H1 (cell line): Measurements from ENCODE around the gene GPR87. TPM values are rescaled to one million over a fixed set of nuclear protein-coding genes. Genes with fewer than 3 reads are reported as not detected.

Experiments
- CTCF ChIA-PET: fragments of 300-600 bp; sonication (Branson Sonifier 250); formaldehyde crosslinking; loops from one replicate; lab custom pipeline; 2021; ENCODE audit not compliant: partially characterized antibody; lab: Charles Lee
- POLR2A ChIA-PET: fragments of 300-600 bp; sonication (Branson Sonifier 250); formaldehyde crosslinking; loops from one replicate; lab custom pipeline; 2021; ENCODE audit warnings: inconsistent platforms; ENCODE audit not compliant: partially characterized antibody; lab: Charles Lee
- DNase-seq, 2 experiments: peaks; one replicate each; pipeline versions ENCODE4 v3.0.0 to v3.0.0-alpha.2; 2010 to 2022; ENCODE audit warnings: low spot score in 2 of 2, low read depth in 1 of 2, mixed read lengths in 1 of 2
- FAIRE-seq: peaks from 2 replicates; lab custom pipeline; 2011; peaks lifted over from hg19 to GRCh38; lab: Jason Lieb, UNC
- H2AFZ ChIP-seq: 2 replicates; pipeline ENCODE4 v1.8.1; 2012; ENCODE audit warnings: low read length, inconsistent platforms
- H2AK5ac ChIP-seq: 2 replicates; pipeline ENCODE4 v1.6.1; 2013; ENCODE audit warnings: low read depth, low read length
- H2BK120ac ChIP-seq: replicated peaks from 2 replicates; pipeline ENCODE3; 2013; ENCODE audit warnings: low read depth, low read length, inconsistent platforms
- H2BK12ac ChIP-seq: 2 replicates; pipeline ENCODE4 v1.6.1; 2013; ENCODE audit warnings: low read depth, low read length
- H2BK15ac ChIP-seq: 2 replicates; pipeline ENCODE4 v1.6.1; 2013; ENCODE audit warnings: low read length
- H2BK20ac ChIP-seq: 2 replicates; pipeline ENCODE4 v1.6.1; 2013; ENCODE audit warnings: low read length
- H2BK5ac ChIP-seq: 2 replicates; pipeline ENCODE4 v1.6.1; 2013; ENCODE audit warnings: low read depth, low read length
- H3K14ac ChIP-seq: 2 replicates; pipeline ENCODE4 v1.6.1; 2013; ENCODE audit warnings: inconsistent platforms; ENCODE audit not compliant: insufficient read length
- H3K18ac ChIP-seq: 2 replicates; pipeline ENCODE4 v1.6.1; 2013; ENCODE audit warnings: low read length; ENCODE audit errors: extremely low read depth
- H3K23ac ChIP-seq: 2 replicates; pipeline ENCODE4 v1.6.1; 2013; ENCODE audit warnings: inconsistent platforms; ENCODE audit not compliant: insufficient read length
- H3K23me2 ChIP-seq: 2 replicates; pipeline ENCODE4 v1.6.1; 2013; ENCODE audit warnings: low read depth, low read length
- H3K27ac ChIP-seq: 2 replicates; pipeline ENCODE4 v1.6.1; 2011; ENCODE audit warnings: low read depth, low read length, inconsistent platforms
- H3K27me3 ChIP-seq, 4 experiments: replicated peaks in 1 of 4; 1 replicate in 1 of 4; 2 replicates in 3 of 4; pipeline versions ENCODE4 v1.6.1 to v1.8.1; 2011 to 2013; ENCODE audit warnings: low read length in 3 of 4, mild to moderate bottlenecking in 3 of 4, inconsistent platforms in 2 of 4, mixed read lengths in 2 of 4, moderate library complexity in 1 of 4; ENCODE audit not compliant: control insufficient read depth in 3 of 4, insufficient read depth in 3 of 4; ENCODE audit errors: extremely low read depth in 1 of 4
- H3K36me3 ChIP-seq, 4 experiments: 2 replicates each; pipeline versions ENCODE4 v1.6.1 to v1.8.1; 2011 to 2013; ENCODE audit warnings: mild to moderate bottlenecking in 4 of 4, low read length in 3 of 4, moderate library complexity in 2 of 4, control low read depth in 1 of 4, inconsistent platforms in 1 of 4; ENCODE audit not compliant: insufficient read depth in 4 of 4, control insufficient read depth in 2 of 4
- H3K4ac ChIP-seq: replicated peaks from 2 replicates; pipeline ENCODE3; 2013; ENCODE audit warnings: low read length, low read depth, mixed read lengths, inconsistent platforms; ENCODE audit not compliant: insufficient read length
- H3K4me1 ChIP-seq, 4 experiments: replicated peaks in 1 of 4; 1 replicate in 1 of 4; 2 replicates in 3 of 4; pipeline versions ENCODE4 v1.6.1 to v1.8.1; 2011 to 2013; ENCODE audit warnings: low read length in 3 of 4, inconsistent platforms in 2 of 4, mixed read lengths in 1 of 4; ENCODE audit not compliant: insufficient read depth in 4 of 4, control insufficient read depth in 3 of 4
- H3K4me2 ChIP-seq, 2 experiments: 2 replicates each; pipeline versions ENCODE4 v1.6.1 to v1.8.1; 2011 to 2013; ENCODE audit warnings: low read depth in 2 of 2, low read length in 2 of 2, control low read depth in 1 of 2, inconsistent platforms in 1 of 2, mild to moderate bottlenecking in 1 of 2; ENCODE audit not compliant: insufficient read depth in 1 of 2
- H3K4me3 ChIP-seq, 4 experiments: fragments of 200-600, 300-600 bp in 1 of 4; sonication (generic), shearing (Covaris generic), sonication (Bioruptor Twin) in 1 of 4; 2 replicates each; pipeline versions ENCODE4 v1.5.1 to v1.8.1; 2011 to 2016; ENCODE audit warnings: low read length in 4 of 4, low read depth in 3 of 4, control low read depth in 2 of 4, inconsistent platforms in 2 of 4, mild to moderate bottlenecking in 2 of 4, mixed read lengths in 1 of 4, moderate library complexity in 1 of 4; ENCODE audit not compliant: insufficient read depth in 2 of 4; ENCODE audit errors: extremely low read depth in 1 of 4
- H3K56ac ChIP-seq: replicated peaks from 2 replicates; pipeline ENCODE3; 2013; ENCODE audit warnings: low read depth, mild to moderate bottlenecking, mixed read lengths, low read length, inconsistent platforms; ENCODE audit not compliant: insufficient read length
- H3K79me1 ChIP-seq: 2 replicates; pipeline ENCODE4 v1.6.1; 2013; ENCODE audit warnings: low read depth, low read length, control low read depth
- H3K79me2 ChIP-seq, 2 experiments: 2 replicates each; pipeline versions ENCODE4 v1.6.1 to v1.8.1; 2012 to 2013; ENCODE audit warnings: low read length in 2 of 2, mild to moderate bottlenecking in 2 of 2, inconsistent platforms in 1 of 2; ENCODE audit not compliant: insufficient read depth in 2 of 2, control insufficient read depth in 1 of 2
- H3K9ac ChIP-seq, 4 experiments: replicated peaks in 1 of 4; 1 replicate in 1 of 4; 2 replicates in 3 of 4; pipeline versions ENCODE4 v1.6.1 to v1.8.1; 2011 to 2013; ENCODE audit warnings: low read depth in 3 of 4, low read length in 3 of 4, control low read depth in 2 of 4, mild to moderate bottlenecking in 2 of 4, moderate library complexity in 2 of 4, inconsistent platforms in 1 of 4; ENCODE audit errors: extremely low read depth in 1 of 4
- H3K9me3 ChIP-seq, 2 experiments: 2 replicates each; pipeline versions ENCODE4 v1.6.1 to v1.8.1; 2012 to 2013; ENCODE audit warnings: mild to moderate bottlenecking in 2 of 2, moderate library complexity in 2 of 2, control low read depth in 1 of 2, inconsistent platforms in 1 of 2, low read depth in 1 of 2, low read length in 1 of 2, mixed read lengths in 1 of 2; ENCODE audit not compliant: insufficient read depth in 2 of 2
- H4K20me1 ChIP-seq, 2 experiments: replicated peaks in 1 of 2; 2 replicates each; pipeline versions ENCODE3 to v1.8.1; 2011 to 2013; ENCODE audit warnings: inconsistent platforms in 2 of 2, low read length in 2 of 2, mild to moderate bottlenecking in 1 of 2; ENCODE audit not compliant: insufficient read depth in 2 of 2, control insufficient read depth in 1 of 2
- H4K5ac ChIP-seq: 2 replicates; pipeline ENCODE4 v1.6.1; 2013; ENCODE audit warnings: low read length, low read depth, mixed read lengths, inconsistent platforms; ENCODE audit not compliant: insufficient read length
- H4K8ac ChIP-seq: 2 replicates; pipeline ENCODE4 v1.8.0; 2013; ENCODE audit warnings: mild to moderate bottlenecking, moderate library complexity, low read length, inconsistent platforms; ENCODE audit not compliant: insufficient read depth; ENCODE audit errors: extremely low read depth
- H4K91ac ChIP-seq: replicated peaks from 2 replicates; pipeline ENCODE3; 2013; ENCODE audit warnings: low read length, mixed read lengths, inconsistent platforms; ENCODE audit not compliant: insufficient read length
- EGR1 ChIP-seq: IDR thresholded peaks from 2 replicates; pipeline ENCODE4 v1.6.1; 2011; ENCODE audit warnings: low read depth, low read length, borderline replicate concordance
- JUND ChIP-seq: IDR thresholded peaks from 2 replicates; pipeline ENCODE4 v1.6.1; 2011; ENCODE audit warnings: mild to moderate bottlenecking, improper control_type of control experiment, low read length
- WGBS, 2 experiments: shearing (Covaris generic) in 1 of 2; methylation state at CpG; one replicate each; pipeline versions ENCODE4 v1.1.6 to v1.1.7; 2013 to 2015; ENCODE audit warnings: low lambda C conversion rate in 2 of 2, mixed read lengths in 2 of 2, inconsistent platforms in 1 of 2, low coverage in 1 of 2, missing lambda C conversion rate in 1 of 2; ENCODE audit not compliant: insufficient replicate concordance in 2 of 2, insufficient coverage in 1 of 2, insufficient read length in 1 of 2; ENCODE audit errors: extremely low coverage in 1 of 2, missing lambda C conversion rate in 1 of 2; 5-methylcytosine and 5-hydroxymethylcytosine counted together
- long read RNA-seq, 2 experiments: library from RNA in 1 of 2; library from capped mRNA in 1 of 2; stranded (forward); transcript quantifications; one replicate each; pipeline ENCODE4 v2.0.0, GENCODE V29; 2021; ENCODE audit warnings: inconsistent platforms in 1 of 2
- polyA minus RNA-seq, 3 experiments: library from RNA; depleted of rRNA, polyadenylated mRNA; stranded (reverse); fragments of >200 nt; gene quantifications; 1 replicate in 2 of 3; 2 replicates in 1 of 3; pipeline ENCODE4 v1.2.3, GENCODE V29; 2011
- polyA plus RNA-seq, 7 experiments: library from polyadenylated mRNA; depleted of rRNA in 3 of 7; stranded (reverse) in 5 of 7; unstranded in 2 of 7; fragments of >200 nt in 5 of 7; fragments of 200-250 nt in 2 of 7; gene quantifications; 1 replicate in 5 of 7; 2 replicates in 1 of 7; 4 replicates in 1 of 7; pipeline versions ENCODE4 v1.2.1 to v1.2.3, GENCODE V29; 2011 to 2013; ENCODE audit warnings: missing spikeins in 2 of 7, mixed read lengths in 2 of 7
- total RNA-seq: library from RNA; stranded (reverse); fragmentation: NEBNext Ultra II Directional; extraction: Animal tissue kit (Norgen Biotek cat#: 25700); gene quantifications from 2 replicates; pipeline ENCODE4 v1.2.1, GENCODE V29; 2021

Gene GPR87
- not detected in 2 replicates for total RNA-seq
- polyA plus RNA-seq (2011; rRNA removed): 0.05 and 0.06 TPM in 2 replicates
- not detected for polyA plus RNA-seq (2011; cell fraction: cytosol; rRNA removed)
- not detected for polyA plus RNA-seq (2011; cell fraction: nucleus; rRNA removed)
- polyA plus RNA-seq (2012, experiment 1 of 2): 0.11 to 0.31 TPM (median 0.27 TPM) in 3 of 4 replicates, not detected in the other
- not detected for polyA plus RNA-seq (2012, experiment 2 of 2)
- 0.12 TPM for polyA plus RNA-seq (2013, experiment 1 of 2)
- polyA plus RNA-seq (2013, experiment 2 of 2): 0.22 TPM
- polyA minus RNA-seq (2011; rRNA and poly(A)+ RNA removed): not detected in 2 replicates
- not detected for polyA minus RNA-seq (2011; cell fraction: cytosol; rRNA and poly(A)+ RNA removed)
- polyA minus RNA-seq (2011; cell fraction: nucleus; rRNA and poly(A)+ RNA removed): 0.60 TPM
- long read RNA-seq, experiment 1: 0 reads
- long read RNA-seq, experiment 2: 0 reads

DNA sequence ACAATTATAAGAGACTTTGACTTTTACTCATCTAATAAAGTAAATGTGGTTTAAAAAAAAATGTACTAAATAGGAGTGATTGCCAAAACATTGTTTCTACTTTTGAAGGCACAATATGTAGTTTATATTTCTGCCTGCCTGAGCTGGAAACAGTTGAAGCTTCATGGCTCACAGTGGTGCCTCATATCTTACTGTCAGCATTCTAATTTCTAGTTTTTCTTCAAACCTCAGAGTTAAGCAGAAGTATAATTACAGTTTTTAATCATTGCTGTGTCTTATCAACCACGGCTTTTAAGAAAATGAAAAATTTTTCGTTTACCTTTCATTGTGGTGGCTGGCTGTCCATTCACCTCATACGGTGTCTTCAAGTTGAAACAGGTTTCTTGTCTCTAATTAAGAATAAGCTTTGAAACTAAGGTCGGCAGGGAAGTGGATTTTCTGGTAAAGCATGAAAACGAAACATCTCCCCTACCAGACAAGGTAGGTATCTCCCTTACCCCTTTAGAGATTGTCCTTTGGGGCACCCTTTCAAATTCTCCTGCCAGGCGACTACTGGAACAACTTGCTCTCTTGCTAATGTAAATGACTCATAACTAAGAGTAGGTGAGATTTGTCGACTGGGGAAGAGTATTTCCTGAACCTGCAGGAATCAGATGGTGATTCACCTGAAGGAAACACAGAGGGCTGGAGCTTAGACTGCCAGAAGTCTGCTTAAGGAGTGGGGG, at the start of gene GPR87:
Gene GPR87, minus strand, starts transcription at position 554 of the 725 bp plus-strand sequence. CDS start 16,720 bp downstream, outside the sequence.
- no peaks in the 10 kb centered on the region for H4K20me1 ChIP-seq
- H3K4me2 ChIP-seq: no peak within 1 kb of the TSS; a peak in 1 of 4 replicates
- ChIA-PET POLR2A (interaction anchor here (0.6 kb wide), 1 partner anchor 23 kb away, joined by 4 read pairs; no protein-coding TSS in a partner anchor), CTCF (interaction anchor here (0.6 to 1.3 kb wide), 8 partner anchors 9 to 83 kb away, joined by 3 to 6 read pairs (median 3); no protein-coding TSS in a partner anchor)
- no peak within 1 kb of the TSS for H3K9ac ChIP-seq
- H3K23ac ChIP-seq: no peak within 1 kb of the TSS
- H2AFZ ChIP-seq: no peak within 1 kb of the TSS
- H2BK20ac ChIP-seq: no peak within 1 kb of the TSS
- H3K4me3 ChIP-seq: no peak within 1 kb of the TSS
- no peak within 1 kb of the TSS for H2BK12ac ChIP-seq
- no peak within 1 kb of the TSS for H2BK120ac ChIP-seq
- no peak within 1 kb of the TSS for H2BK15ac ChIP-seq
- H3K79me2 ChIP-seq: no peaks in the 10 kb centered on the region
- TF ChIP-seq EGR1 (no peak), JUND (0 out of 2 replicates have a peak, but pooled peaks have one; percentile 17)
- no peak within 1 kb of the TSS for H3K18ac ChIP-seq
- H3K56ac ChIP-seq: no peak within 1 kb of the TSS
- no peak within 1 kb of the TSS for H2BK5ac ChIP-seq
- H3K27me3 ChIP-seq: no peaks in the 10 kb centered on the region
- H4K5ac ChIP-seq: no peak within 1 kb of the TSS
- H3K14ac ChIP-seq: no peak within 1 kb of the TSS
- H3K36me3 ChIP-seq: no peaks in the 10 kb centered on the region
- DNase-seq: no peak
- H3K4me1 ChIP-seq: peaks cover 3 to 12% (median 6%) of the 10 kb centered on the region in 4 experiments; a peak in 4 of 7 replicates
- no peak within 1 kb of the TSS for H3K4ac ChIP-seq
- H3K9me3 ChIP-seq: no peaks in the 10 kb centered on the region
- no peaks in the 10 kb centered on the region for H3K23me2 ChIP-seq
- FAIRE-seq: no peak
- WGBS, 2 experiments: 72% methylated on average over 7 of the region's 7 CpGs; no CpG with 5 or more reads in 1 of the 2 experiments
- H4K8ac ChIP-seq: no peak within 1 kb of the TSS
- no peak within 1 kb of the TSS for H2AK5ac ChIP-seq
- no peak within 1 kb of the TSS for H4K91ac ChIP-seq
- H3K27ac ChIP-seq: no peak within 1 kb of the TSS; the same call in 1 of the 2 replicates
- H3K79me1 ChIP-seq: no peaks in the 10 kb centered on the region
